ENCODE data around the gene TTC7B. TPM values are rescaled to one million over a fixed set of nuclear protein-coding genes. Genes with fewer than 3 reads are reported as not detected.

The TTC7B gene
- total RNA-seq, 4 donors from 2014 or later: 35.0 to 78.7 (median 36.8) TPM

GRCh38 chr14:90483117-90483516 lies 333.1 kb downstream of the TTC7B start:
- Histone ChIP-seq H3K4me1 (no peaks in the 10 kb centered on the region), H3K4me3 (no peak overlapping the region), H3K27ac (peak overlapping the region in 1 of 4 donors; percentile 7), H3K36me3 (no peaks in the 10 kb centered on the region), H3K27me3 (no peaks in the 10 kb centered on the region), H3K9me3 (no peaks in the 10 kb centered on the region)
- DNase-seq: no peak
- intact Hi-C loops (cut with DNase I; ENCODE audit: low total_unique reads): no loop called here
- TF ChIP-seq CTCF (IDR thresholded peaks at IDR 0.05 in 4 of 5, conservative IDR thresholded peaks at IDR 0.05 in 1 of 5) (no peak), POLR2A (IDR thresholded peaks at IDR 0.05) (no peak)
- in situ Hi-C loops (cut with MboI; ENCODE audit: low sequenced_read_pairs in 4 of 4): no loop called here
- no peak for ATAC-seq

GRCh38 chr14:90475298-90475697 lies 340.9 kb downstream of the TTC7B start:
- in situ Hi-C loops (cut with MboI; ENCODE audit: low sequenced_read_pairs in 4 of 4) (no loop called here), intact Hi-C loops (cut with DNase I; ENCODE audit: low total_unique reads) (no loop called here)
- H3K4me1 ChIP-seq: no peaks in the 10 kb centered on the region
- no peak overlapping the region for H3K4me3 ChIP-seq
- ATAC-seq (no peak), DNase-seq (no peak)
- H3K27ac ChIP-seq: no peak overlapping the region
- peaks cover 0 to 2% (median 0%) of the 10 kb centered on the region in 3 donors for H3K9me3 ChIP-seq
- TF ChIP-seq CTCF (IDR thresholded peaks at IDR 0.05 in 4 of 5, conservative IDR thresholded peaks at IDR 0.05 in 1 of 5): no peak
- TF ChIP-seq POLR2A (IDR thresholded peaks at IDR 0.05): no peak
- no peaks in the 10 kb centered on the region for H3K36me3 ChIP-seq
- H3K27me3 ChIP-seq: no peaks in the 10 kb centered on the region

Other genes starting within 250 kb of the TTC7B start
- gene RPS6KA5, start 244.2 kb upstream of the TTC7B start, total RNA-seq: 10 to 100 TPM in 2 of 4 donors, 1 to 10 TPM in 2; 5.8 to 18.4 (median 9.8) TPM

Measured in gastrocnemius medialis (tissue), 4 donors.